Peyer's patch (tissue), 4 donors: ENCODE measurements around the gene MKNK1. TPM values are rescaled to one million over a fixed set of nuclear protein-coding genes. Genes with fewer than 3 reads are reported as not detected.

Source experiments
- DNase-seq, 3 donors: peaks; one replicate each; pipeline ENCODE4 v3.0.0-alpha.2; 2017 to 2019
- H3K27ac ChIP-seq, 4 donors: fragments of 200-600 bp; sonication (generic); one replicate each; pipeline ENCODE4 v1.5.1; 2016 to 2019
- H3K27me3 ChIP-seq, 2 donors: fragments of 200-600 bp; sonication (generic); one replicate each; pipeline ENCODE4 v1.5.1; 2019
- H3K36me3 ChIP-seq, 3 donors: fragments of 200-600 bp; sonication (generic); one replicate each; pipeline ENCODE4 v1.5.1; 2016 to 2019
- H3K4me1 ChIP-seq, 4 donors: fragments of 200-600 bp; sonication (generic); one replicate each; pipeline ENCODE4 v1.5.1; 2016 to 2019
- H3K4me3 ChIP-seq, 4 donors: fragments of 200-600 bp; sonication (generic); 1 replicate in 3 of 4; 2 replicates in 1 of 4; pipeline ENCODE4 v1.5.1; 2016 to 2019; ENCODE audit warnings: mild to moderate bottlenecking in 1 of 4
- H3K9me3 ChIP-seq, 4 donors: fragments of 200-600 bp; sonication (generic); one replicate each; pipeline ENCODE4 v1.5.1; 2016 to 2019; ENCODE audit warnings: mild to moderate bottlenecking in 1 of 4
- CTCF ChIP-seq, 6 experiments: fragments of 450-650 bp in 4 of 6; fragments of 200-600 bp in 2 of 6; sonication (generic) in 1 of 6; IDR thresholded peaks; one replicate each; pipeline ENCODE4 v1.5.1; 2017 to 2019; ENCODE audit warnings: antibody characterized with exemption in 6 of 6, mild to moderate bottlenecking in 3 of 6, moderate library complexity in 1 of 6
- POLR2A ChIP-seq, 2 donors: fragments of 450-650 bp; IDR thresholded peaks; one replicate each; pipeline ENCODE4 v1.5.1; 2017; ENCODE audit warnings: antibody characterized with exemption in 2 of 2, mild to moderate bottlenecking in 2 of 2, moderate library complexity in 2 of 2
- total RNA-seq, 4 donors: library from RNA; depleted of rRNA; stranded (reverse); fragments of >200 nt; gene quantifications; one replicate each; pipeline ENCODE4 v1.1.0, GENCODE V29; 2016

MKNK1 gene
- total RNA-seq, 4 donors from 2014 or later = 51.3 to 134 (median 94.2) TPM

GRCh38 chr1:46614604-46614984 is 10.5 kb upstream of the MKNK1 start:
- Histone ChIP-seq H3K27me3 (no peaks in the 10 kb centered on the region), H3K9me3 (no peaks in the 10 kb centered on the region), H3K4me1 (peaks cover 0 to 51% (median 9%) of the 10 kb centered on the region in 4 donors), H3K36me3 (peaks cover 0 to 18% (median 0%) of the 10 kb centered on the region in 3 donors), H3K27ac (peak overlapping the region in 3 of 4 donors; percentile 28 to 57 (median 38)), H3K4me3 (no peak overlapping the region)
- DNase-seq = peak in 1 of 3 donors; percentile 21
- TF ChIP-seq POLR2A (IDR thresholded peaks at IDR 0.05) (no peak), CTCF (IDR thresholded peaks at IDR 0.05) (no peak)

- Histone ChIP-seq H3K36me3 (peaks cover 0 to 25% (median 0%) of the 10 kb centered on the region in 3 donors), H3K27me3 (no peaks in the 10 kb centered on the region), H3K4me1 (peaks cover 0 to 51% (median 9%) of the 10 kb centered on the region in 4 donors), H3K27ac (peak overlapping the region in 3 of 4 donors; percentile 28 to 57 (median 38)), H3K9me3 (no peaks in the 10 kb centered on the region), H3K4me3 (peak overlapping the region in 1 of 4 donors; percentile 32)
- peak; percentile 50 to 87 (median 73) for DNase-seq
- TF ChIP-seq POLR2A (IDR thresholded peaks at IDR 0.05) (no peak), CTCF (IDR thresholded peaks at IDR 0.05) (no peak)
Measured at GRCh38 chr1:46613661-46614603, 9.9 kb upstream of the MKNK1 start.

GRCh38 chr1:46612937-46613660 is 9.0 kb upstream of the MKNK1 start:
- H3K27me3 ChIP-seq = no peaks in the 10 kb centered on the region
- H3K9me3 ChIP-seq = no peaks in the 10 kb centered on the region
- H3K27ac ChIP-seq = peak overlapping the region in 2 of 4 donors; percentile 28 to 57
- peak overlapping the region in 1 of 4 donors; percentile 32 for H3K4me3 ChIP-seq
- peaks cover 0 to 51% (median 9%) of the 10 kb centered on the region in 4 donors for H3K4me1 ChIP-seq
- peaks cover 0 to 33% (median 0%) of the 10 kb centered on the region in 3 donors for H3K36me3 ChIP-seq
- TF ChIP-seq CTCF (IDR thresholded peaks at IDR 0.05) (no peak), POLR2A (IDR thresholded peaks at IDR 0.05) (no peak)
- no peak for DNase-seq

- Histone ChIP-seq H3K4me3 (no peak overlapping the region), H3K27me3 (no peaks in the 10 kb centered on the region), H3K27ac (no peak overlapping the region), H3K4me1 (peaks cover 0 to 45% (median 9%) of the 10 kb centered on the region in 4 donors), H3K36me3 (peaks cover 0 to 37% (median 0%) of the 10 kb centered on the region in 3 donors), H3K9me3 (no peaks in the 10 kb centered on the region)
- DNase-seq = no peak
- TF ChIP-seq POLR2A (IDR thresholded peaks at IDR 0.05) (no peak), CTCF (IDR thresholded peaks at IDR 0.05) (no peak)
Measured at GRCh38 chr1:46611691-46612221, 7.7 kb upstream of the MKNK1 start.

GRCh38 chr1:46607345-46608130 is 3.5 kb upstream of the MKNK1 start:
- no peak for DNase-seq
- TF ChIP-seq CTCF (IDR thresholded peaks at IDR 0.05) = no peak
- TF ChIP-seq POLR2A (IDR thresholded peaks at IDR 0.05) = no peak
- Histone ChIP-seq H3K4me1 (peaks cover 0 to 24% (median 3%) of the 10 kb centered on the region in 4 donors), H3K27me3 (no peaks in the 10 kb centered on the region), H3K36me3 (peaks cover 0 to 31% (median 0%) of the 10 kb centered on the region in 3 donors), H3K27ac (no peak overlapping the region), H3K4me3 (no peak overlapping the region), H3K9me3 (no peaks in the 10 kb centered on the region)
